GM12864 (cell line): ENCODE results near the gene INPP4A.

ENCODE experiments used
- DNase-seq: peaks from one replicate; pipeline ENCODE4 v3.0.0-alpha.2; 2011; ENCODE audit warnings: low read depth
- H3K4me3 ChIP-seq: 2 replicates; pipeline ENCODE4 v1.5.1; 2011; ENCODE audit warnings: mild to moderate bottlenecking, low read depth, low read length, control low read depth
- TF ChIP-seq, protein P1 (sequence below): IDR thresholded peaks from 2 replicates; pipeline ENCODE4 v1.5.1; 2011; ENCODE audit warnings: low read depth, mild to moderate bottlenecking, moderate library complexity, low read length, control low read depth, inconsistent platforms; ENCODE audit errors: missing control alignments

Gene INPP4A

DNA sequence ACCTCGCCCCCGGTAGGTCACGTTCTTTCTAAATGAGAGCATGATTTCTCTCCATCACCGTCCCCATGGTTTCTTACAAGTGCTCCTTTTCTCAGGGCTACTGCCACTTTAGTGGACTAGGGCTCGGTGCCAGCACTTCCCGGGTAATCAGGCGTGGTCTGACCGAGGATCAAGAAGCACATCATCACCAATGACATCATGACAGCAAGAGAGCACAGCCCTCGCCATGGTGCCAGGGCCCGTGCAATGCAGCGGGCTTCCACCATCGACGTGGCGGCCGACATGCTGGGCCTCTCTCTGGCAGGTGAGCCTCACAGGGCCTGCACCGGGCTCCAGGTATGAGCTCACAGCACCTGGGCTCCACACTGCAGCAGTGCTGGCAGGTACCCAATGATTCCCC lies 75.2 kb downstream of the INPP4A start:
- TF ChIP-seq, protein P1, sequence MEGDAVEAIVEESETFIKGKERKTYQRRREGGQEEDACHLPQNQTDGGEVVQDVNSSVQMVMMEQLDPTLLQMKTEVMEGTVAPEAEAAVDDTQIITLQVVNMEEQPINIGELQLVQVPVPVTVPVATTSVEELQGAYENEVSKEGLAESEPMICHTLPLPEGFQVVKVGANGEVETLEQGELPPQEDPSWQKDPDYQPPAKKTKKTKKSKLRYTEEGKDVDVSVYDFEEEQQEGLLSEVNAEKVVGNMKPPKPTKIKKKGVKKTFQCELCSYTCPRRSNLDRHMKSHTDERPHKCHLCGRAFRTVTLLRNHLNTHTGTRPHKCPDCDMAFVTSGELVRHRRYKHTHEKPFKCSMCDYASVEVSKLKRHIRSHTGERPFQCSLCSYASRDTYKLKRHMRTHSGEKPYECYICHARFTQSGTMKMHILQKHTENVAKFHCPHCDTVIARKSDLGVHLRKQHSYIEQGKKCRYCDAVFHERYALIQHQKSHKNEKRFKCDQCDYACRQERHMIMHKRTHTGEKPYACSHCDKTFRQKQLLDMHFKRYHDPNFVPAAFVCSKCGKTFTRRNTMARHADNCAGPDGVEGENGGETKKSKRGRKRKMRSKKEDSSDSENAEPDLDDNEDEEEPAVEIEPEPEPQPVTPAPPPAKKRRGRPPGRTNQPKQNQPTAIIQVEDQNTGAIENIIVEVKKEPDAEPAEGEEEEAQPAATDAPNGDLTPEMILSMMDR: no peak
- DNase-seq: no peak

DNA sequence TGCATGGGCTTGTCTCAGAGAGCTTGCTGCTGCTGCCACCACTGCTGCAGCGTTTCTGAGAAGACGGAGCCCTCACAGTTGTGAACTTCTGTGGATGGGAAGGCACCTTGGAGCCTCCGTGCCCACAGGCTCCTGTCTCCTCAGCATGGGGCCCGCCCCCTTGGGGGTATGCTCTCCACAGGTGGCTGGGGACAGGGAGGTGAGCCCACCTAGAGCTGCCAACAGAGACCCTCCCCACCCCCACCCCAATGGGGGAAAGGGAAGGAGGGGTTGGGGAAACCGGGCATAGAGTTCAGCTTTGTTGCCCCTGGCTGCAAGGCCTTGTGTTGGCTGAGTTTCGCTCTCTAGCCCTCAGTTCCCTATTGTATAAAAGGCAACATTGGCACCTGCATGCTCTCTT lies 76.1 kb downstream of the INPP4A start:
- DNase-seq: no peak
- no peak overlapping the region for H3K4me3 ChIP-seq
- TF ChIP-seq, protein P1: no peak

More for the DNA sequence above, 75.2 kb downstream of the INPP4A start:
- H3K4me3 ChIP-seq: no peak overlapping the region

DNA sequence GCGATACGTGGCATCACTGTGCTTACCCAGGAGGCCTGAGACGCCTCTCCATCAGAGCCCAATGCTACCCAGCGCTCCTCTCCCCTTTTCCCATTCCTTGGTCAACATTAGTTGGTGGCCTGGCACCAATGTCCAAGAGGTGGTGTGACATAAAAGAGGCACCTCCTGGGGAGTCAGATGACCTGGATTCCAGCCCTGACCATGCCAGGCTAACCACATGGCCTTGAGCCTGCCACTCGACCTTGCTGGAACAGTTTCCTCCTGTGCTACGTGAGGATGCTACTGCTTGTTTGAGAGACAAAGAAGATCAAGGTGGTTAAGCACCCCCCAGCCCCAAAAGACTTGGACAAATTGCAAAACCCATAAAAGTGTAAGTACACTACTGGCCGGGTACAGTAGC lies 76.6 kb downstream of the INPP4A start:
- TF ChIP-seq, protein P1: no peak
- no peak for DNase-seq
- no peak overlapping the region for H3K4me3 ChIP-seq

DNA sequence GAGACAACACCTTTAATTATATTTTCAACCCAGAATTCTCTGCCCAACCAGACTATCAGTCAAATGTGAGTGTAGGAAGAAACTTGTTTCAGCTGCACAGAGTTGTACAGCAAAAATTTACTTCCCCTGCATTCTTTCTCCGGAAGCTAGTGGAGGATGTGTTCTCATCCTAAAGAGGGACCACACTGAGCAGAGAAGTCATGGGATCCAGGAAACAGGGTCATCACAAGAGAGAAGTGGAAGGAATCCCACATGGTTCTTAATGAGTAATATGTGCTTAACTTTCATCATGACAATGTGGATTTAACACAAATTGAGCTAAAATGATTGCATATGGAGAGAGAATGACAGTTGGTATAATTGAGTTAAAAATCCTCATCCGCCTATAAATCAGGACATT lies 78.2 kb downstream of the INPP4A start:
- TF ChIP-seq, protein P1: no peak
- H3K4me3 ChIP-seq: no peak overlapping the region

DNA sequence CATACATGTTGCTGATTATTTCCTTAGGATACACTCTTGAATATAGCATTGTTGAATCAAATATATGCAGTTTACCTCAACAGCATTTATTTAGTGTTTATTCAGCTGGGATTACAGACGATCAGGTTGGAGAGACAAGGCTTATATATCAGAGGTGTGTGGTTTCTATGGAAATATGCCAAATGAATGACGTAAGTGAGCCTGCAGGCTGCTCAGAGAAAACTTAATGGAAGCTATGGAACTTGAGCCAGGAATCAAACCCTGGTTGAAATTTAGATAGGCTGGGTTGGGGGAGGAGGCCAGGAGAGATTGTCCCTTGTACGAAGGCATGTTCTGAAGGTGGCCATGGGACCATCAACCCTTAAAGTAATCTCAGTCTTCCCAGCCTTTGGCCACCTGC lies 79.5 kb downstream of the INPP4A start:
- no peak overlapping the region for H3K4me3 ChIP-seq
- no peak for DNase-seq
- TF ChIP-seq, protein P1: no peak

More for the DNA sequence above, 78.2 kb downstream of the INPP4A start:
- no peak for DNase-seq

DNA sequence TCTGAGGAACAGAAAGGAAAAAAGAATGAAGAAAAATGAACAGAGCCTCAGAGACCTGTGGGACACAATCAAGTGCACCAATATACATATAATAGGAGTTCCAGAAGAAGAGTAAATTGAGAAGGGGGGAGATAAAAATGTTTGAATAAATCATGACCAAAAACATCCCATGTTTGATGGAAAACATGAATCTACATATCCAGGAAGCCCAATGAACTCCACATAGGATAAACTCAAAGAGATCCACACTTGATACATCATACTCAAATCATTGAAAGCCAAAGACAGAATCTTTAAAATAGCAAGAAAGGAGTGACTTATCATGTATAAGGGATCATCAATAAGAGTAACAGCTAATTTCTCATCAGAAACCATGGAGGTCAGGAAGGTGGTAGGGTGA lies 83.7 kb downstream of the INPP4A start:
- no peak for DNase-seq
- no peak overlapping the region for H3K4me3 ChIP-seq
- TF ChIP-seq, protein P1: no peak

DNA sequence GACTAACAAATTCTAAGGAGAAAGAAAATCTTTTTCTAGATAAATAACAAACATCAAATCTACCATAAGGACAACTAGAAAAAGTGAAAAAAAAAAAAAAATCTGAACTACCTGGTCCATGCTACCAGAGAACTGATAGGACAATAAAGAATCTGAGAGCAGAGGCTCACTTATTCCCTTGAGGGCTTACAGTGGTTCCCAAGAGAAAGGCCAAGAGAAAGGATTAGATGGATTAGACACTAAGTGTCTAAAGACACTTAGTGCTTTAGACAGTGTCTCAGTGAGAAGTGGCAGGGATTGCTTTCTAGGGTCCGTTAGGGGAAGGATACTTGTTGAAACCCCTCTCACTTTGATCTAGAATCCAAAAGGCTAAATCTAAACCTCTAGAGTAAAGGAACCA lies 85.5 kb downstream of the INPP4A start:
- DNase-seq: no peak
- TF ChIP-seq, protein P1: no peak
- no peak overlapping the region for H3K4me3 ChIP-seq
